Activated naive CD4-positive, alpha-beta T cell treated with anti-CD3 and anti-CD28 coated beads, Interleukin-2, amount 10 ng/mL, durations not matched to agents 7 days and 5 days (primary cell): ENCODE data around the gene C11orf65.
"Not testable (repeated sequence)": the region's sequence is repeated elsewhere in the genome, so short reads cannot be mapped to it uniquely, and the experiment has no call there.

Experiments
- CTCF ChIA-PET: fragments of 350-600 bp; sonication (Branson Sonifier 250); formaldehyde crosslinking; loops from one replicate; lab custom pipeline; 2021; ENCODE audit warnings: antibody characterized with exemption; lab: Charles Lee
- DNase-seq: peaks from one replicate; pipeline ENCODE4 v3.0.0-alpha.2; 2020
- H3K27ac Mint-ChIP-seq: one replicate; pipeline ENCODE4 v1.8.0; 2021; ENCODE audit warnings: mild to moderate bottlenecking, moderate library complexity, mixed read lengths
- H3K27me3 Mint-ChIP-seq: one replicate; pipeline ENCODE4 v1.8.0; 2021; ENCODE audit warnings: mild to moderate bottlenecking, mixed read lengths
- H3K36me3 Mint-ChIP-seq: one replicate; pipeline ENCODE4 v1.8.0; 2021; ENCODE audit warnings: mixed read lengths
- H3K4me1 Mint-ChIP-seq: one replicate; pipeline ENCODE4 v1.8.0; 2021; ENCODE audit warnings: mixed read lengths
- H3K4me3 Mint-ChIP-seq: one replicate; pipeline ENCODE4 v1.8.0; 2021; ENCODE audit warnings: mild to moderate bottlenecking, moderate library complexity, mixed read lengths
- H3K9me3 Mint-ChIP-seq: one replicate; pipeline ENCODE4 v1.8.0; 2021; ENCODE audit warnings: mixed read lengths

C11orf65 gene

DNA sequence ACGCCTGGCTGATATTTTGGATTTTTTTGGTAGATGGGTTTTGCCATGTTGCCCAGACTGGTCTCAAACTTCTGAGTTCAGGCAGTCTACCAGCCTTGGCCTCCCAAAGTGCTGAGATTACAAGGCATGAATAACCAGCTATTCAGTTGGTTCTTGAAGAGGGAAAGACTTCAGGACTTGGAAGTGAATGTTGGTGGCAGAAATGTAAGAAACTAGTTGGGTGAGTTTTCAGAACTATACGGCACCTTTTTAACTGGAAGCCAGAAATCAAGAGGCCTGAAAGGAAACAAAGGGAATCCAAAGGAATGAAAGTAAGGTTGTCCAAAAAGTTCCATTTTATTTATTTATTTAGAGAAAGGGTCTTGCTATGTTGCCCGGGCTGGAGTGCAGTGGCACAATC, 28.0 kb upstream of the C11orf65 start:
- Mint-ChIP-seq H3K4me1 (peaks cover 42% of the 10 kb centered on the region), H3K9me3 (no peaks in the 10 kb centered on the region), H3K4me3 (no peak overlapping the region), H3K27ac (no peak overlapping the region), H3K36me3 (peaks cover 16% of the 10 kb centered on the region), H3K27me3 (no peaks in the 10 kb centered on the region)
- DNase-seq, result no peak
- CTCF ChIA-PET, result no interaction called here

GRCh38 chr11:108494182-108494581, 26.9 kb upstream of the C11orf65 start:
- H3K27ac Mint-ChIP-seq, result no peak overlapping the region
- H3K4me3 Mint-ChIP-seq, result no peak overlapping the region
- H3K4me1 Mint-ChIP-seq, result peaks cover 38% of the 10 kb centered on the region
- DNase-seq, result no peak
- CTCF ChIA-PET, result no interaction called here
- no peaks in the 10 kb centered on the region for H3K9me3 Mint-ChIP-seq
- peaks cover 18% of the 10 kb centered on the region for H3K36me3 Mint-ChIP-seq
- H3K27me3 Mint-ChIP-seq, result no peaks in the 10 kb centered on the region

GRCh38 chr11:108491936-108492335, 24.6 kb upstream of the C11orf65 start:
- no peak for DNase-seq
- no peak overlapping the region for H3K27ac Mint-ChIP-seq
- no peak overlapping the region for H3K4me3 Mint-ChIP-seq
- peaks cover 25% of the 10 kb centered on the region for H3K4me1 Mint-ChIP-seq
- peaks cover 33% of the 10 kb centered on the region for H3K36me3 Mint-ChIP-seq
- CTCF ChIA-PET, result no interaction called here
- no peaks in the 10 kb centered on the region for H3K27me3 Mint-ChIP-seq
- H3K9me3 Mint-ChIP-seq, result no peaks in the 10 kb centered on the region

DNA sequence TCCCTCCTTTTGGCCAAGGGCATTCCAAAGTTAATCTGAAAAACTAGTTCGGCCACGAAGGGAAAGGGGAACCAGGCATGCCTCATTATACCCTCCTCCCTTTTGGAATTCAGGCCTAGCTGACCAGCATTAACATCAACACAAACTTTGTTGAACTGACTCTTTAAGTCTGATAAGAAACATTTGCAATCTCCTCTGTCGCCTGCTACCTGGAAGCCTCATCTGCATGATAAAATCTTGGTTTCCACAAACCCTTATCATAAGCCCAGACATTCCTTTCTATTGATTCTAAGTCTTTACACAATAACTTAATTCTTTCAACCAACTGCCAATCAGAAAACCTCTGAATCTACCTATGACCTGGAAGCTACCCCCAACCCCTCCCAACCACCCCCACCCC, 19.5 kb upstream of the C11orf65 start:
- no peaks in the 10 kb centered on the region for H3K27me3 Mint-ChIP-seq
- CTCF ChIA-PET, result no interaction called here
- peaks cover 8% of the 10 kb centered on the region for H3K4me1 Mint-ChIP-seq
- H3K4me3 Mint-ChIP-seq, result no peak overlapping the region
- no peak for DNase-seq
- H3K36me3 Mint-ChIP-seq, result peaks cover 51% of the 10 kb centered on the region
- H3K27ac Mint-ChIP-seq, result no peak overlapping the region
- H3K9me3 Mint-ChIP-seq, result no peaks in the 10 kb centered on the region

DNA sequence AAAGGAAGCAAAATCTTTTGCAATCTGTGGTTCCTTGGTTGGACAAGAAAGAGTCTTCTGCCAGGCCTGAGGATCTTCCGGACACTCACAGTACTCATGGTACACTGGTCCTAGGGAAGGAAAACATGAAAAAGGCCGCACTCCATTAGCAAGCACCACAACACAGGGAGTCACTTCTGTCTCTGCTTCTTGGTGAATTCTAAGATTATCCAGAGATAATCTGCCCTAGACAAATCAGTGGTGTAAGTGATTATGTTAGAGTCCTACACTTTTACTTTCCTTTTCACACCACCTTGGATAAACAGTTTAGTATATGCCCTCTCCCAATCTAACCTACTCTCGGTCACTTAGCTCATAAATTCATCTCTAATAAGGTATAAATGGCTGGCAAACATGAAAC, 19.0 kb upstream of the C11orf65 start:
- H3K9me3 Mint-ChIP-seq, result no peaks in the 10 kb centered on the region
- no peak overlapping the region for H3K27ac Mint-ChIP-seq
- no peak overlapping the region for H3K4me3 Mint-ChIP-seq
- peaks cover 7% of the 10 kb centered on the region for H3K4me1 Mint-ChIP-seq
- H3K36me3 Mint-ChIP-seq, result peaks cover 54% of the 10 kb centered on the region
- DNase-seq, result no peak
- no peaks in the 10 kb centered on the region for H3K27me3 Mint-ChIP-seq
- CTCF ChIA-PET, result no interaction called here

DNA sequence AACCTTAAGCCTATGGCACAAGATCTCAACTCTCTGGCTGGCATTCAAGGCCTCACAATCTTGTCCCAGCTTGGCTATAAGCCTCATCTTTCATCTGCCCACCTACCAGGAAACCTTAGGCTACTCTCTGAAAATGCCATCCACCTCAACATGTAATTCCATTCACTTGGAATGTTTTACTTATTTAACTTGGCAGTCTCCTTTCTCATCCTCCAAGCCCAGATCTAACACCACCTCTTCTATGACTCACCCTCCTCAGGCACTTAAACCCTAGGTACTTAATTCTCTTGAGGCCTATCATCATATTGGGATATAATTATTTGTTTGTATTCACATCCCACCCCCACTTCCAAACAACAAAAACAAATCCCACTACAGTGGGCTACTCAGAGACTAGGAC, 15.8 kb upstream of the C11orf65 start:
- DNase-seq, result no peak
- H3K4me1 Mint-ChIP-seq, result peaks cover 7% of the 10 kb centered on the region
- CTCF ChIA-PET, result no interaction called here
- peaks cover 47% of the 10 kb centered on the region for H3K36me3 Mint-ChIP-seq
- H3K4me3 Mint-ChIP-seq, result no peak overlapping the region
- H3K9me3 Mint-ChIP-seq, result no peaks in the 10 kb centered on the region
- no peaks in the 10 kb centered on the region for H3K27me3 Mint-ChIP-seq
- H3K27ac Mint-ChIP-seq, result no peak overlapping the region

- no peak overlapping the region for H3K4me3 Mint-ChIP-seq
- H3K27ac Mint-ChIP-seq, result no peak overlapping the region
- CTCF ChIA-PET, result no interaction called here
- no peaks in the 10 kb centered on the region for H3K4me1 Mint-ChIP-seq
- H3K9me3 Mint-ChIP-seq, result no peaks in the 10 kb centered on the region
- peaks cover 38% of the 10 kb centered on the region for H3K36me3 Mint-ChIP-seq
- no peaks in the 10 kb centered on the region for H3K27me3 Mint-ChIP-seq
- DNase-seq, result no peak
Observed at GRCh38 chr11:108474664-108475463, 7.5 kb upstream of the C11orf65 start.

- H3K27me3 Mint-ChIP-seq, result no peaks in the 10 kb centered on the region
- no peak overlapping the region for H3K4me3 Mint-ChIP-seq
- H3K36me3 Mint-ChIP-seq, result peaks cover 34% of the 10 kb centered on the region
- peaks cover 6% of the 10 kb centered on the region for H3K4me1 Mint-ChIP-seq
- CTCF ChIA-PET, result no interaction called here
- H3K27ac Mint-ChIP-seq, result no peak overlapping the region
- H3K9me3 Mint-ChIP-seq, result no peaks in the 10 kb centered on the region
- DNase-seq, result no peak
Observed at GRCh38 chr11:108472681-108473080, 5.4 kb upstream of the C11orf65 start.

DNA sequence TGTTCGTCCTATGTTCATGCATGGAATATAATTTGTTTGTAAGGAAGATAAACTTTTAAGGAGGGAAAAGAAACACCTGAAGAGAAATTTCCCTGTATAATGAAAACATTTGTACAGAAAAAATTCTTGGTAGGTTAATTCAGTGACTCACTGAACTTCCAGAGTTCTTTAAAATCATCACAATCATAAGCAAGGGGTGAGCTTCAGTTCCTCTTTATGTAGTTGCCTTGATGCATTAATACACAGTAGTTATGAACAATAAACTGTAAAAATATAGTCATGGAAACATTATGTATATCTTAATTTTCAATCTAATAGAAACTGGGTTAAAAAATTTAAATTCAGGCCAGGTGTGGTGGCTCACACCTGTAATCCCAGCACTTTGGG, 1.1 kb upstream of the C11orf65 start:
- no peak for DNase-seq
- H3K9me3 Mint-ChIP-seq, result no peaks in the 10 kb centered on the region
- no peak overlapping the region for H3K4me3 Mint-ChIP-seq
- peaks cover 3% of the 10 kb centered on the region for H3K27me3 Mint-ChIP-seq
- peaks cover 22% of the 10 kb centered on the region for H3K4me1 Mint-ChIP-seq
- CTCF ChIA-PET, result no interaction called here
- peaks cover 8% of the 10 kb centered on the region for H3K36me3 Mint-ChIP-seq
- peak overlapping the region; percentile 99 for H3K27ac Mint-ChIP-seq

GRCh38 chr11:108466405-108466804, 924 bp downstream of the C11orf65 start:
- H3K27ac Mint-ChIP-seq, result peak overlapping the region; percentile 99
- DNase-seq, result no peak
- CTCF ChIA-PET, result no interaction called here
- H3K9me3 Mint-ChIP-seq, result no peaks in the 10 kb centered on the region
- H3K4me3 Mint-ChIP-seq, result peak overlapping the region; percentile 97
- peaks cover 3% of the 10 kb centered on the region for H3K27me3 Mint-ChIP-seq
- H3K4me1 Mint-ChIP-seq, result peaks cover 22% of the 10 kb centered on the region
- H3K36me3 Mint-ChIP-seq, result peaks cover 6% of the 10 kb centered on the region

DNA sequence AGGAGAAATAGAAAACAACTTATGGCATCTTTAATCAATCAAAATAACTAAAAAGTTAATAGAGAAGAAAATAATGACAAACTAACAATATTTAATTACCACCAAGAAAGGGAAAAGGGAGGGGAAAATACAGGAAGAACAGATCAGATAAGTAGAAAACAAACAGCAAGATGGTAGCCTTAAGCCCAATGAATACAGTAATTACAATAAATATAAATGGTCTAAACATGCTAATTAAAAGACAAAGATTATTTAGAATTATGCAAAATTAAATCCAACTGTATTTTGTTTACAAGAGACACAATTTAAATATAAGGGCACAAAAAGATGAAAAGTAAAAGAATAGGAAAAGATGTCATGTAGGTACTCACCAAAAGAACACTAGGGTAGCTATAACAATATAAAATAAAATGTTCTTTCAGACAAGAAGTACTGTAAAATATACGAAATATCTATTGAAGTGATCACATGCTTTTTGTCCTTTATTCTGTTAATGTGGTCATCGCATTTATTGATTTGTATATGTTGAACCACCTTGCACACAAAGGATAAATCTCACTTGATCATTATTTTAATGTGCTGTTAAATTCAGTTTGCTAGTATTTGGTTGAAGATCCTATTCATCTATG, 14.0 kb downstream of the C11orf65 start:
- H3K27me3 Mint-ChIP-seq, result no peaks in the 10 kb centered on the region
- H3K27ac Mint-ChIP-seq, result no peak overlapping the region
- no peak overlapping the region for H3K4me3 Mint-ChIP-seq
- CTCF ChIA-PET, result no interaction called here
- peaks cover 23% of the 10 kb centered on the region for H3K9me3 Mint-ChIP-seq
- H3K4me1 Mint-ChIP-seq, result no peaks in the 10 kb centered on the region
- DNase-seq, result no peak
- H3K36me3 Mint-ChIP-seq, result peaks cover 2% of the 10 kb centered on the region

DNA sequence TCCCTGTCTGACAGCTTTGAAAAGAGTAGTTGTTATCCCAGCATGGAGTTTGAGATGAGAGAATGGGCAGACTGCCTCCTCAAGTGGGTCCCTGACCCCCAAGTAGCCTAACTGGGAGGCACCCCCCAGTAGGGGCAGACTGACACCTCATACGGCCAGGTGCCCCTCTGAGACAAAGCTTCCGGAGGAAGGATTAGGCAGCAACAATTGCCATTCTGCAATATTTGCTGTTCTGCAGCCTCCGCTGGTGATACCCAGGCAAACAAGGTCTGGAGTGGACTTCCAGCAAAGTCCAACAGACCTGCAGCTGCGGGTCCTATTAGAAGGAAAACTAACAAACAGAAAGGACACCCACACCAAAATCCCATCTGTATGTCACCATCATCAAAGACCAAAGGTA, 25.9 kb downstream of the C11orf65 start:
- H3K27ac Mint-ChIP-seq, H3K4me1 Mint-ChIP-seq, CTCF ChIA-PET, H3K27me3 Mint-ChIP-seq, DNase-seq, H3K4me3 Mint-ChIP-seq, H3K36me3 Mint-ChIP-seq: not testable (repeated sequence)
- peaks cover 12% of the 10 kb centered on the region for H3K9me3 Mint-ChIP-seq

- no peaks in the 10 kb centered on the region for H3K36me3 Mint-ChIP-seq
- H3K27ac Mint-ChIP-seq, result no peak overlapping the region
- no peak for DNase-seq
- H3K4me3 Mint-ChIP-seq, result no peak overlapping the region
- CTCF ChIA-PET, result no interaction called here
- H3K27me3 Mint-ChIP-seq, result peaks cover 4% of the 10 kb centered on the region
- H3K9me3 Mint-ChIP-seq, result no peaks in the 10 kb centered on the region
- H3K4me1 Mint-ChIP-seq, result no peaks in the 10 kb centered on the region
Observed at GRCh38 chr11:108436594-108436993, 30.7 kb downstream of the C11orf65 start.

GRCh38 chr11:108435066-108435465, 32.3 kb downstream of the C11orf65 start:
- no peak overlapping the region for H3K4me3 Mint-ChIP-seq

DNA sequence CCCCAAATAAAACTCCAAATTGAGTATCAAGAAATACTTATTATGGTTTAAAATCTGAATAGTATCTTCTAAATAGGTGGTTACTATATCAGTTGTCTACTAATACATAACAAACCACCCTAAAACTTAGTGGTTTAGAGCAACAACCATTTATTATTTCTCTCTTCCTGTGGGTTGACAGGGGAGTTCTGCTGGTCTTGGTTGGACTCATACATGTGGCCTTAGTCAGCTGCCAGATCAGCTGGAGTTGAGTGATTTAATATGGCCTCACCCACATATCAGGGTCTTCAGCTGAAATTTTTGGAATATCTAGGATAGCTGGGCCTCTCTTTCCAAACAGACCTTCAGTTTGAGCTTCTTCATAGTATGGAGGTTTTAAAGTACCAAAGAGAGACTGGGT, 34.5 kb downstream of the C11orf65 start:
- CTCF ChIA-PET, result no interaction called here
- DNase-seq, result no peak

More at GRCh38 chr11:108435066-108435465, 32.3 kb downstream of the C11orf65 start:
- Mint-ChIP-seq H3K9me3 (no peaks in the 10 kb centered on the region), H3K27me3 (peaks cover 4% of the 10 kb centered on the region), H3K4me1 (no peaks in the 10 kb centered on the region), H3K36me3 (no peaks in the 10 kb centered on the region), H3K27ac (no peak overlapping the region)
- CTCF ChIA-PET, result no interaction called here
- no peak for DNase-seq

More for the DNA sequence above, 34.5 kb downstream of the C11orf65 start:
- H3K4me3 Mint-ChIP-seq, result no peak overlapping the region
- H3K27me3 Mint-ChIP-seq, result peaks cover 4% of the 10 kb centered on the region
- H3K27ac Mint-ChIP-seq, result no peak overlapping the region
- H3K9me3 Mint-ChIP-seq, result no peaks in the 10 kb centered on the region
- no peaks in the 10 kb centered on the region for H3K4me1 Mint-ChIP-seq
- H3K36me3 Mint-ChIP-seq, result no peaks in the 10 kb centered on the region
